Vagina (tissue), 2 donors: ENCODE data around the gene VAV1.

ENCODE experiments used
- POLR2AphosphoS5 ChIP-seq, 2 donors: sonication (generic); formaldehyde crosslinking; IDR thresholded peaks; one replicate each; pipeline ENCODE4 v1.9.0; 2017; ENCODE audit warnings: antibody characterized with exemption in 2 of 2, mild to moderate bottlenecking in 2 of 2, low read depth in 1 of 2; ENCODE audit not compliant: insufficient read depth in 1 of 2
- TF ChIP-seq, protein P1 (sequence below), 3 experiments: fragments of 450-650 bp in 2 of 3; fragments of 200-600 bp in 1 of 3; sonication (generic) in 1 of 3; IDR thresholded peaks; one replicate each; pipeline ENCODE4 v1.5.1; 2017 to 2019; ENCODE audit warnings: antibody characterized with exemption in 3 of 3, mild to moderate bottlenecking in 2 of 3, moderate library complexity in 2 of 3

DNA sequence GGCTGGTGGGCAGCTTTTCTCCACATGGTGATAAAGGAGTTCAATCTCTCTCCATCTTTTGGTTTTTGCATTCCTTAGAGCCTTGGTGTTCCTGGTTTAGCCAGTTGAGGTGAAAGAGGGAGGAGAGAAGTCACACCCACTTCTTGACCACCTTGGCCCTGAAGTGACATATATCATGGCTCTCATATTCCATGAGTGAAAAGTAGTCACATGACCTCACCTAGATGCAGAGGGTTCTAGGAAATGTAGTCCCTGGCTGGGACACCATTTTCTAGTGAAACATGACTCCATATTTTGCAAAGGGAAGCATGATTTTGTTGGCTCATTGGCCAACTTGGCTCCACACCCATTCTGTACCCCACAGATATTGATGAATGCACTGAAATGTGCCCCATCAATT is 130.9 kb downstream of the VAV1 start:
- TF ChIP-seq, protein P1, sequence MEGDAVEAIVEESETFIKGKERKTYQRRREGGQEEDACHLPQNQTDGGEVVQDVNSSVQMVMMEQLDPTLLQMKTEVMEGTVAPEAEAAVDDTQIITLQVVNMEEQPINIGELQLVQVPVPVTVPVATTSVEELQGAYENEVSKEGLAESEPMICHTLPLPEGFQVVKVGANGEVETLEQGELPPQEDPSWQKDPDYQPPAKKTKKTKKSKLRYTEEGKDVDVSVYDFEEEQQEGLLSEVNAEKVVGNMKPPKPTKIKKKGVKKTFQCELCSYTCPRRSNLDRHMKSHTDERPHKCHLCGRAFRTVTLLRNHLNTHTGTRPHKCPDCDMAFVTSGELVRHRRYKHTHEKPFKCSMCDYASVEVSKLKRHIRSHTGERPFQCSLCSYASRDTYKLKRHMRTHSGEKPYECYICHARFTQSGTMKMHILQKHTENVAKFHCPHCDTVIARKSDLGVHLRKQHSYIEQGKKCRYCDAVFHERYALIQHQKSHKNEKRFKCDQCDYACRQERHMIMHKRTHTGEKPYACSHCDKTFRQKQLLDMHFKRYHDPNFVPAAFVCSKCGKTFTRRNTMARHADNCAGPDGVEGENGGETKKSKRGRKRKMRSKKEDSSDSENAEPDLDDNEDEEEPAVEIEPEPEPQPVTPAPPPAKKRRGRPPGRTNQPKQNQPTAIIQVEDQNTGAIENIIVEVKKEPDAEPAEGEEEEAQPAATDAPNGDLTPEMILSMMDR (IDR thresholded peaks at IDR 0.05), result no peak
- no peak for TF ChIP-seq POLR2AphosphoS5 (IDR thresholded peaks at IDR 0.05; ENCODE audit: insufficient read depth in 1 of 2, low read depth in 1 of 2)
